SU-DHL-6 (cell line): ENCODE measurements around the gene ARHGEF28.

ENCODE experiments used
- CTCF ChIP-seq: fragments of 200-600 bp; sonication (generic); IDR thresholded peaks from one replicate; pipeline ENCODE4 v1.5.1; 2017; ENCODE audit warnings: antibody characterized with exemption, mild to moderate bottlenecking, low read length, moderate library complexity; ENCODE audit not compliant: insufficient read depth, poor library complexity, severe bottlenecking
- EZH2phosphoT487 ChIP-seq: fragments of 200-600 bp; sonication (generic), shearing (Covaris generic); conservative IDR thresholded peaks from 2 replicates; pipeline ENCODE4 v1.6.1; 2018; ENCODE audit warnings: mild to moderate bottlenecking, antibody characterized with exemption, low read length, moderate library complexity, mixed read lengths

DNA sequence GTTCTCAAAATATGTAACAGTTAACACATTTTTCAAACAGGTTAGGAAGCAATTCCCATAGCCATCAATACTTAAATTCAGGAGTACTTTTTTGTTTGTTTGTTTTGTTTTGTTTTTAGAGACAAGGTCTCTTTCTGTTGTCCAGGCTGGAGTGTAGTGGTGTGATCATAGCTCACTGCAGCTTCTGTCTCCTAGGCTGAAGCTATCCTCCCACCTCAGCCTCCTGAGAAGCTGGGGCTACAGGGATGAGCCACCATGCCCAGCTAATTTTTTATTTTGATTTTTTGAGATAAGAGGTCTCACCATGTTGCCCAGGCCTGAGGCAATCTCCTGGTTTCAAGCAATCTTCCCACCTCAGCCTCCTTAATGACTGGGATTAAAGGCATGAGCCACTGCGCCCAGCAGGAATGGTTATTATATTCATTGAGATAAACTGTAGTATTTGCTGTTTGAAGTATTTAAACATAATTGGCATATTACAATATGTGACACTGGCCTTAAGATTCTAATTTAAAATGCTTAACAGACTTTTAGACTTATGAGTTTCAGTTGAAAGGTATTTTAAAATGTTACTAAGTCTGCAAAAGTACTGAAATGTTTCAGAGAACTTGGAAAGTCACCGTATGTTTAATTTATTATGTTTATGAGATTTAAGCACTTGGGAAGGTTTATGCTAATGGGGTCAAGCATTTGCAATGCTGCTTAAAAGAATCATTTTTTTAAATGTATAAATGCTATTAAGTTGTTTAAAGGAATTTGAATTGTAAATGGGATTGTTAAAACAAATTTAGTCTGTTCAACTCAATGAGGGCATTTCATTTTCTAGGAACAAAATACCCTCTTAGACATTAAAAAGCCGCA is 43.5 kb upstream of the ARHGEF28 start:
- TF ChIP-seq CTCF (no peak), EZH2phosphoT487 (no peak)
